ENCODE results near the gene ETS1. TPM values are rescaled to one million over a fixed set of nuclear protein-coding genes. Genes with fewer than 3 reads are reported as not detected.

The ETS1 gene
- total RNA-seq, 1 donor from 2014 or later = 3.0 TPM

DNA sequence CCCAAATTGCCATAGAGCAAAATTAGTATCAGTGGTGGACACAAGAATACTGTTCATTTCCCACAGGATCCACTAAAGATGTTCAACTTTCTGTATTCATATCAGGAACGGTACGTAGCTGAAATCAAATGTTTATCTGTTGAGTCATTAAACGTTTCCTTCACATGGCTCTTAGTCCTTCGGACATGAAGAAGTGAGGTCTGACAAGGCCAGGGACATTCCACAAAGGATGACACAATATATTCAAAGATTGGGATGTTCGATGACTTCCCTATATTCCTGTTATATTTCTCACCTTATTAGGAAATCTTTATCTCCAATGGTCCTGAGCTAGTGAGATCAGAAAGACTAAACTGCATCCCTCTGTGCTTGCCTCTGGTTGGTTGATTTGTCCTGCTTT, 129.0 kb downstream of the ETS1 start:
- H3K4me1 Mint-ChIP-seq (ENCODE audit: low read depth) = peaks cover 2% of the 10 kb centered on the region

GRCh38 chr11:128457874-128458273, 129.5 kb downstream of the ETS1 start:
- Mint-ChIP-seq H3K27me3 (peaks cover 29% of the 10 kb centered on the region), H3K4me1 (ENCODE audit: low read depth) (no peaks in the 10 kb centered on the region), H3K36me3 (ENCODE audit: insufficient read depth) (no peaks in the 10 kb centered on the region), H3K4me3 (ENCODE audit: low read depth) (no peak overlapping the region), H3K27ac (no peak overlapping the region), H3K9me3 (ENCODE audit: low read depth) (no peaks in the 10 kb centered on the region)
- no peak for DNase-seq (ENCODE audit: low spot score, unreplicated experiment)
- no peak for TF ChIP-seq CTCF (IDR thresholded peaks at IDR 0.05; ENCODE audit: unreplicated experiment)

More for the DNA sequence above, 129.0 kb downstream of the ETS1 start:
- H3K36me3 Mint-ChIP-seq (ENCODE audit: insufficient read depth) = no peaks in the 10 kb centered on the region
- H3K27me3 Mint-ChIP-seq = peaks cover 26% of the 10 kb centered on the region
- no peak overlapping the region for H3K4me3 Mint-ChIP-seq (ENCODE audit: low read depth)
- DNase-seq (ENCODE audit: low spot score, unreplicated experiment) = no peak
- H3K27ac Mint-ChIP-seq = no peak overlapping the region
- no peak for TF ChIP-seq CTCF (IDR thresholded peaks at IDR 0.05; ENCODE audit: unreplicated experiment)
- no peaks in the 10 kb centered on the region for H3K9me3 Mint-ChIP-seq (ENCODE audit: low read depth)

GRCh38 chr11:128456566-128457268, 130.6 kb downstream of the ETS1 start:
- Mint-ChIP-seq H3K36me3 (ENCODE audit: insufficient read depth) (no peaks in the 10 kb centered on the region), H3K27me3 (peaks cover 38% of the 10 kb centered on the region), H3K27ac (no peak overlapping the region), H3K4me1 (ENCODE audit: low read depth) (no peaks in the 10 kb centered on the region), H3K4me3 (ENCODE audit: low read depth) (no peak overlapping the region), H3K9me3 (ENCODE audit: low read depth) (no peaks in the 10 kb centered on the region)
- TF ChIP-seq CTCF (IDR thresholded peaks at IDR 0.05; ENCODE audit: unreplicated experiment) = no peak
- no peak for DNase-seq (ENCODE audit: low spot score, unreplicated experiment)

GRCh38 chr11:128455766-128456165, 131.6 kb downstream of the ETS1 start:
- no peak for DNase-seq (ENCODE audit: low spot score, unreplicated experiment)
- H3K36me3 Mint-ChIP-seq (ENCODE audit: insufficient read depth) = no peaks in the 10 kb centered on the region
- no peak overlapping the region for H3K27ac Mint-ChIP-seq
- no peaks in the 10 kb centered on the region for H3K9me3 Mint-ChIP-seq (ENCODE audit: low read depth)
- no peak for TF ChIP-seq CTCF (IDR thresholded peaks at IDR 0.05; ENCODE audit: unreplicated experiment)
- H3K27me3 Mint-ChIP-seq = peaks cover 37% of the 10 kb centered on the region
- no peak overlapping the region for H3K4me3 Mint-ChIP-seq (ENCODE audit: low read depth)
- no peaks in the 10 kb centered on the region for H3K4me1 Mint-ChIP-seq (ENCODE audit: low read depth)

- no peak overlapping the region for H3K27ac Mint-ChIP-seq
- H3K9me3 Mint-ChIP-seq (ENCODE audit: low read depth) = no peaks in the 10 kb centered on the region
- no peaks in the 10 kb centered on the region for H3K36me3 Mint-ChIP-seq (ENCODE audit: insufficient read depth)
- TF ChIP-seq CTCF (IDR thresholded peaks at IDR 0.05; ENCODE audit: unreplicated experiment) = no peak
- no peak for DNase-seq (ENCODE audit: low spot score, unreplicated experiment)
- H3K4me3 Mint-ChIP-seq (ENCODE audit: low read depth) = no peak overlapping the region
- H3K27me3 Mint-ChIP-seq = peaks cover 34% of the 10 kb centered on the region
- peaks cover 3% of the 10 kb centered on the region for H3K4me1 Mint-ChIP-seq (ENCODE audit: low read depth)
These were observed 133.7 kb downstream of the ETS1 start for GRCh38 chr11:128453444-128454336.
